IMR-90 (cell line): Measurements from ENCODE around the gene MEGF6. TPM values are rescaled to one million over a fixed set of nuclear protein-coding genes. Genes with fewer than 3 reads are reported as not detected.

Experiments
- ATAC-seq: fragments of 200-7000 bp; cut with Tn5 transposase; 2 replicates; pipeline ENCODE4 v1.9.1; 2020; ENCODE audit warnings: low read depth, mild to moderate bottlenecking, moderate library complexity
- BruUV-seq: library from RNA; stranded (reverse); fragments of 400-500 nt; replicated peaks from 2 replicates; lab custom pipeline; 2021; lab: Mats Ljungman, UMichigan
- CTCF ChIA-PET: fragments of 300-600 bp; formaldehyde crosslinking; extraction: SDS; loops from one replicate; lab custom pipeline; 2021; ENCODE audit warnings: antibody characterized with exemption; lab: Yijun Ruan, JAX
- POLR2A ChIA-PET: fragments of 300-600 bp; sonication (Branson Sonifier 250); formaldehyde crosslinking; loops from one replicate; lab custom pipeline; 2022; ENCODE audit warnings: antibody characterized with exemption; ENCODE audit not compliant: unreplicated experiment; lab: Charles Lee
- DNase-seq: peaks from one replicate; pipeline ENCODE4 v3.0.0; 2013
- H2AFZ ChIP-seq: replicated peaks from 2 replicates; pipeline ENCODE3; 2013; ENCODE audit warnings: low read length, mild to moderate bottlenecking; ENCODE audit not compliant: poor library complexity
- H2AK5ac ChIP-seq: 2 replicates; pipeline ENCODE4 v1.6.1; 2013; ENCODE audit warnings: low read depth, low read length, inconsistent platforms
- H2AK9ac ChIP-seq: replicated peaks from 2 replicates; pipeline ENCODE3; 2013; ENCODE audit warnings: mild to moderate bottlenecking, low read depth, low read length, moderate library complexity; ENCODE audit not compliant: poor library complexity
- H2BK120ac ChIP-seq: 2 replicates; pipeline ENCODE4 v1.6.1; 2013; ENCODE audit warnings: low read depth, low read length, inconsistent platforms
- H2BK15ac ChIP-seq: 3 replicates; pipeline ENCODE4 v1.6.1; 2013; ENCODE audit warnings: low read depth, low read length, inconsistent platforms
- H2BK20ac ChIP-seq: 2 replicates; pipeline ENCODE4 v1.6.1; 2013; ENCODE audit warnings: low read depth, mild to moderate bottlenecking, inconsistent platforms, low read length, moderate library complexity
- H2BK5ac ChIP-seq: 2 replicates; pipeline ENCODE4 v1.6.1; 2013; ENCODE audit warnings: mild to moderate bottlenecking, low read depth, low read length, inconsistent platforms; ENCODE audit not compliant: poor library complexity, severe bottlenecking
- H3K14ac ChIP-seq: replicated peaks from 2 replicates; pipeline ENCODE4 v1.6.1; 2013; ENCODE audit warnings: low read depth, low read length, inconsistent platforms
- H3K18ac ChIP-seq: 2 replicates; pipeline ENCODE4 v1.6.1; 2013; ENCODE audit warnings: low read depth, low read length, control low read depth
- H3K23ac ChIP-seq: 2 replicates; pipeline ENCODE4 v1.6.1; 2013; ENCODE audit warnings: low read depth, low read length, inconsistent platforms
- H3K27ac ChIP-seq: 2 replicates; pipeline ENCODE4 v1.5.1; 2013; ENCODE audit warnings: mild to moderate bottlenecking, control low read depth, low read length; ENCODE audit not compliant: insufficient read depth
- H3K27me3 ChIP-seq: 2 replicates; pipeline ENCODE4 v1.6.1; 2013; ENCODE audit warnings: low read length; ENCODE audit not compliant: control insufficient read depth, insufficient read depth
- H3K36me3 ChIP-seq: 2 replicates; pipeline ENCODE4 v1.6.1; 2013; ENCODE audit warnings: low read length, mixed read lengths; ENCODE audit not compliant: control insufficient read depth, insufficient read depth
- H3K4ac ChIP-seq: 2 replicates; pipeline ENCODE4 v1.6.1; 2013; ENCODE audit warnings: low read depth, low read length, inconsistent platforms
- H3K4me1 ChIP-seq: 2 replicates; pipeline ENCODE4 v1.6.1; 2013; ENCODE audit warnings: low read length, mixed read lengths; ENCODE audit not compliant: control insufficient read depth, insufficient read depth
- H3K4me2 ChIP-seq: 2 replicates; pipeline ENCODE4 v1.6.1; 2013; ENCODE audit warnings: low read depth, mild to moderate bottlenecking, control low read depth, low read length, moderate library complexity
- H3K4me3 ChIP-seq: 2 replicates; pipeline ENCODE4 v1.5.1; 2013; ENCODE audit warnings: low read depth, mild to moderate bottlenecking, control low read depth, low read length, moderate library complexity; ENCODE audit not compliant: insufficient read depth
- H3K56ac ChIP-seq: 2 replicates; pipeline ENCODE4 v1.6.1; 2013; ENCODE audit warnings: low read length, inconsistent platforms; ENCODE audit not compliant: insufficient read depth; ENCODE audit errors: extremely low read depth
- H3K79me1 ChIP-seq, 2 experiments: 2 replicates each; pipeline ENCODE4 v1.6.1; 2013; ENCODE audit warnings: low read length in 2 of 2, inconsistent platforms in 1 of 2, low read depth in 1 of 2
- H3K9ac ChIP-seq: 2 replicates; pipeline ENCODE4 v1.6.1; 2013; ENCODE audit warnings: low read depth, low read length, control low read depth
- H3K9me1 ChIP-seq: 2 replicates; pipeline ENCODE4 v1.6.1; 2013; ENCODE audit warnings: low read length, inconsistent platforms; ENCODE audit not compliant: insufficient read depth
- H3K9me3 ChIP-seq: 2 replicates; pipeline ENCODE4 v1.6.1; 2013; ENCODE audit warnings: low read length; ENCODE audit not compliant: control insufficient read depth, insufficient read depth
- H4K20me1 ChIP-seq: 2 replicates; pipeline ENCODE4 v1.6.1; 2013; ENCODE audit warnings: low read length, inconsistent platforms; ENCODE audit not compliant: insufficient read depth
- H4K5ac ChIP-seq: 2 replicates; pipeline ENCODE4 v1.6.1; 2013; ENCODE audit warnings: mild to moderate bottlenecking, low read depth, low read length, control low read depth
- H4K8ac ChIP-seq, 2 experiments: 2 replicates each; pipeline ENCODE4 v1.6.1; 2013; ENCODE audit warnings: low read depth in 2 of 2, low read length in 2 of 2, control low read depth in 1 of 2, inconsistent platforms in 1 of 2
- H4K91ac ChIP-seq: 2 replicates; pipeline ENCODE4 v1.6.1; 2013; ENCODE audit warnings: low read depth, low read length, inconsistent platforms; ENCODE audit not compliant: insufficient read depth
- BHLHE40 ChIP-seq: fragments of 150-350 bp; IDR thresholded peaks from 2 replicates; pipeline ENCODE4 v1.6.1; 2016; ENCODE audit warnings: mild to moderate bottlenecking, low read depth, low read length
- CEBPB ChIP-seq: IDR thresholded peaks from 2 replicates; pipeline ENCODE4 v1.6.1; 2012; ENCODE audit warnings: low read depth, low read length, improper control_type of control experiment
- CHD1 ChIP-seq: IDR thresholded peaks from 2 replicates; pipeline ENCODE4 v1.6.1; 2012; ENCODE audit warnings: low read depth, low read length, improper control_type of control experiment
- FOS ChIP-seq: fragments of 150-350 bp; IDR thresholded peaks from 2 replicates; pipeline ENCODE4 v1.6.1; 2016; ENCODE audit warnings: low read depth, low read length
- MAFK ChIP-seq: IDR thresholded peaks from 2 replicates; pipeline ENCODE4 v1.6.1; 2012; ENCODE audit warnings: low read depth, low read length, improper control_type of control experiment
- MAZ ChIP-seq: IDR thresholded peaks from 2 replicates; pipeline ENCODE4 v1.6.1; 2012; ENCODE audit warnings: low read depth, mild to moderate bottlenecking, low read length, improper control_type of control experiment, moderate library complexity, borderline replicate concordance
- MXI1 ChIP-seq: IDR thresholded peaks from 2 replicates; pipeline ENCODE4 v1.6.1; 2012; ENCODE audit warnings: low read depth, mild to moderate bottlenecking, low read length, moderate library complexity, borderline replicate concordance
- NFE2L2 ChIP-seq: fragments of 150-350 bp; IDR thresholded peaks from 2 replicates; pipeline ENCODE4 v1.6.1; 2016; ENCODE audit warnings: low read depth, mild to moderate bottlenecking, low read length
- POLR2A ChIP-seq: IDR thresholded peaks from 2 replicates; pipeline ENCODE4 v1.6.1; 2012; ENCODE audit warnings: mild to moderate bottlenecking, low read depth, low read length
- RAD21 ChIP-seq: IDR thresholded peaks from 2 replicates; pipeline ENCODE4 v1.6.1; 2012; ENCODE audit warnings: low read length, improper control_type of control experiment
- RCOR1 ChIP-seq: IDR thresholded peaks from 2 replicates; pipeline ENCODE4 v1.6.1; 2012; ENCODE audit warnings: mild to moderate bottlenecking, low read length, improper control_type of control experiment; ENCODE audit not compliant: insufficient replicate concordance
- RFX5 ChIP-seq: IDR thresholded peaks from 2 replicates; pipeline ENCODE4 v1.8.0; 2012; ENCODE audit warnings: low read depth, mild to moderate bottlenecking, low read length, moderate library complexity
- SMC3 ChIP-seq: fragments of 150-350 bp; IDR thresholded peaks from 2 replicates; pipeline ENCODE4 v1.6.1; 2016; ENCODE audit warnings: low read depth, mild to moderate bottlenecking, antibody characterized with exemption, low read length, moderate library complexity
- WGBS, 2 experiments: methylation state at CpG; one replicate each; pipeline versions ENCODE4 v1.1.5 to v1.1.7; 2013; ENCODE audit warnings: missing lambda C conversion rate in 2 of 2; ENCODE audit not compliant: insufficient read length in 1 of 2; ENCODE audit errors: extremely low coverage in 2 of 2; 5-methylcytosine and 5-hydroxymethylcytosine counted together
- dilution Hi-C: fragments of 300-500 bp; cut with HindIII; formaldehyde crosslinking; loops from one replicate; pipeline ENCODE4 v1.14.3; 2018; ENCODE audit warnings: low sequenced_read_pairs; ENCODE audit not compliant: unreplicated experiment
- in situ Hi-C: fragments of 300-500 bp; cut with MboI; formaldehyde crosslinking; loops from 3 replicates; pipeline ENCODE4 v1.14.3; 2019; ENCODE audit warnings: low sequenced_read_pairs, inconsistent platforms, mixed read lengths
- intact Hi-C: fragments of 100-400 bp; cut with micrococcal nuclease; formaldehyde crosslinking; loops from 2 replicates; pipeline ENCODE4 v1.10.0; 2022
- polyA plus RNA-seq, 3 experiments: library from polyadenylated mRNA; depleted of rRNA; stranded (reverse); fragments of >200 nt; gene quantifications; 2 replicates each; pipeline ENCODE4 v1.2.3, GENCODE V29; 2012; ENCODE audit warnings: low replicate concordance in 1 of 3
- total RNA-seq: library from RNA; depleted of rRNA; stranded (reverse); fragments of >200 nt; gene quantifications from 2 replicates; pipeline ENCODE4 v1.2.3, GENCODE V29; 2012
- TF ChIP-seq, protein P1 (sequence below): fragments of 150-350 bp; IDR thresholded peaks from 2 replicates; pipeline ENCODE4 v1.6.1; 2016; ENCODE audit warnings: low read depth, mild to moderate bottlenecking, low read length, moderate library complexity, borderline replicate concordance
- TF ChIP-seq, protein P2 (sequence below): fragments of 150-350 bp; IDR thresholded peaks from 2 replicates; pipeline ENCODE4 v1.6.1; 2017; ENCODE audit warnings: mild to moderate bottlenecking, antibody characterized with exemption, low read length, low read depth
- TF ChIP-seq, protein P3 (sequence below): conservative IDR thresholded peaks from 2 replicates; pipeline ENCODE4 v1.5.1; 2012; ENCODE audit warnings: mild to moderate bottlenecking, low read depth, low read length, improper control_type of control experiment

Gene MEGF6
- total and polyA plus RNA-seq, 2 of the 4 experiments (the other 2 are of a cell fraction): 0.72 to 4.1 TPM

DNA sequence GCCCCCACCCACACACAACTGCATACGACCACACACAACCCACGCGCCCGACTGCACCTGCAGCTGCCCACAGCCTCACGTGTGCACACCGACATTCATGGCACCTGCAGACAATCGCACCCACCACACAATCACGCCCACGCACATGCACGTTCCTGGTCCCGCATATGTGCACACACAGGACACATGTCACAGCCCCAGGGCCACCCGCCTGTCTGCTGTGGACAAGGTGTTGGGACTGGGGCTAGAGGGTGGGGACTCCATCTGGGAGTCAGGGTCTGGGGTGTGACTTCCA lies 100.4 kb downstream of the MEGF6 start:
- Histone ChIP-seq H3K9me1 (no peaks in the 10 kb centered on the region), H4K91ac (no peak overlapping the region)
- TF ChIP-seq SMC3: no peak
- TF ChIP-seq, protein P1, sequence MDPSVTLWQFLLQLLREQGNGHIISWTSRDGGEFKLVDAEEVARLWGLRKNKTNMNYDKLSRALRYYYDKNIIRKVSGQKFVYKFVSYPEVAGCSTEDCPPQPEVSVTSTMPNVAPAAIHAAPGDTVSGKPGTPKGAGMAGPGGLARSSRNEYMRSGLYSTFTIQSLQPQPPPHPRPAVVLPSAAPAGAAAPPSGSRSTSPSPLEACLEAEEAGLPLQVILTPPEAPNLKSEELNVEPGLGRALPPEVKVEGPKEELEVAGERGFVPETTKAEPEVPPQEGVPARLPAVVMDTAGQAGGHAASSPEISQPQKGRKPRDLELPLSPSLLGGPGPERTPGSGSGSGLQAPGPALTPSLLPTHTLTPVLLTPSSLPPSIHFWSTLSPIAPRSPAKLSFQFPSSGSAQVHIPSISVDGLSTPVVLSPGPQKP: no peak
- no peak for TF ChIP-seq CEBPB
- TF ChIP-seq RAD21: no peak
- no peak for TF ChIP-seq RFX5
- no peak for TF ChIP-seq BHLHE40
- no peak for TF ChIP-seq MXI1
- no peak for TF ChIP-seq NFE2L2
- no peak for TF ChIP-seq RCOR1
- no peak for TF ChIP-seq POLR2A
- TF ChIP-seq, protein P2, sequence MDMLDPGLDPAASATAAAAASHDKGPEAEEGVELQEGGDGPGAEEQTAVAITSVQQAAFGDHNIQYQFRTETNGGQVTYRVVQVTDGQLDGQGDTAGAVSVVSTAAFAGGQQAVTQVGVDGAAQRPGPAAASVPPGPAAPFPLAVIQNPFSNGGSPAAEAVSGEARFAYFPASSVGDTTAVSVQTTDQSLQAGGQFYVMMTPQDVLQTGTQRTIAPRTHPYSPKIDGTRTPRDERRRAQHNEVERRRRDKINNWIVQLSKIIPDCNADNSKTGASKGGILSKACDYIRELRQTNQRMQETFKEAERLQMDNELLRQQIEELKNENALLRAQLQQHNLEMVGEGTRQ: no peak
- TF ChIP-seq FOS: no peak
- no peak for TF ChIP-seq MAFK
- TF ChIP-seq, protein P3, sequence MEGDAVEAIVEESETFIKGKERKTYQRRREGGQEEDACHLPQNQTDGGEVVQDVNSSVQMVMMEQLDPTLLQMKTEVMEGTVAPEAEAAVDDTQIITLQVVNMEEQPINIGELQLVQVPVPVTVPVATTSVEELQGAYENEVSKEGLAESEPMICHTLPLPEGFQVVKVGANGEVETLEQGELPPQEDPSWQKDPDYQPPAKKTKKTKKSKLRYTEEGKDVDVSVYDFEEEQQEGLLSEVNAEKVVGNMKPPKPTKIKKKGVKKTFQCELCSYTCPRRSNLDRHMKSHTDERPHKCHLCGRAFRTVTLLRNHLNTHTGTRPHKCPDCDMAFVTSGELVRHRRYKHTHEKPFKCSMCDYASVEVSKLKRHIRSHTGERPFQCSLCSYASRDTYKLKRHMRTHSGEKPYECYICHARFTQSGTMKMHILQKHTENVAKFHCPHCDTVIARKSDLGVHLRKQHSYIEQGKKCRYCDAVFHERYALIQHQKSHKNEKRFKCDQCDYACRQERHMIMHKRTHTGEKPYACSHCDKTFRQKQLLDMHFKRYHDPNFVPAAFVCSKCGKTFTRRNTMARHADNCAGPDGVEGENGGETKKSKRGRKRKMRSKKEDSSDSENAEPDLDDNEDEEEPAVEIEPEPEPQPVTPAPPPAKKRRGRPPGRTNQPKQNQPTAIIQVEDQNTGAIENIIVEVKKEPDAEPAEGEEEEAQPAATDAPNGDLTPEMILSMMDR: no peak
- TF ChIP-seq CHD1: no peak
- TF ChIP-seq MAZ: no peak

More for the DNA sequence above, 100.4 kb downstream of the MEGF6 start:
- dilution Hi-C loops (no loop called here), intact Hi-C loops (no loop called here), in situ Hi-C loops (no loop called here)
- H4K5ac ChIP-seq: no peak overlapping the region
- no peaks in the 10 kb centered on the region for H3K27me3 ChIP-seq
- H3K4me2 ChIP-seq: no peak overlapping the region
- no peak overlapping the region for H3K27ac ChIP-seq
- POLR2A ChIA-PET: no interaction called here
- WGBS, 2 experiments: 77% methylated on average over 3 of the region's 12 CpGs; no CpG with 5 or more reads in 1 of the 2 experiments
- H3K23ac ChIP-seq: no peak overlapping the region
- BruUV-seq: no TSS peak
- no peaks in the 10 kb centered on the region for H3K36me3 ChIP-seq
- H4K20me1 ChIP-seq: no peaks in the 10 kb centered on the region
- H3K14ac ChIP-seq: no peak overlapping the region
- H2AK5ac ChIP-seq: no peak overlapping the region
- H3K4me3 ChIP-seq: no peak overlapping the region
- CTCF ChIA-PET: no interaction called here
- no peaks in the 10 kb centered on the region for H3K79me1 ChIP-seq
- H2BK15ac ChIP-seq: no peak overlapping the region
- no peak overlapping the region for H3K4ac ChIP-seq
- no peak overlapping the region for H2AK9ac ChIP-seq
- H2BK5ac ChIP-seq: no peak overlapping the region
- no peak overlapping the region for H3K9ac ChIP-seq
- no peak overlapping the region for H2AFZ ChIP-seq
- H4K8ac ChIP-seq: no peak overlapping the region
- peaks cover 1% of the 10 kb centered on the region; the same call in 1 of the 2 replicates for H3K9me3 ChIP-seq
- DNase-seq (no peak), ATAC-seq (no peak)
- H2BK20ac ChIP-seq: no peak overlapping the region
- H3K56ac ChIP-seq: no peak overlapping the region
- no peaks in the 10 kb centered on the region for H3K4me1 ChIP-seq
- H3K18ac ChIP-seq: no peak overlapping the region
- H2BK120ac ChIP-seq: no peak overlapping the region
